SK-N-SH treated with all-trans-retinoic acid at 6 μM for 48 hours (cell line): Measurements from ENCODE around the gene PROX2.

Experiments
- ATAC-seq: fragments of 200-7000 bp; cut with Tn5 transposase; 3 replicates; pipeline ENCODE4 v1.9.1; 2020; ENCODE audit warnings: mild to moderate bottlenecking, moderate library complexity
- ARNTL ChIP-seq: fragments of 450-650 bp; formaldehyde crosslinking; IDR thresholded peaks from 2 replicates; pipeline ENCODE4 v1.5.0; 2020; ENCODE audit warnings: low read depth, mild to moderate bottlenecking, moderate library complexity, borderline replicate concordance
- BACH2 ChIP-seq: fragments of 250-450 bp; sonication (Bioruptor Pico); IDR thresholded peaks from 2 replicates; pipeline ENCODE4 v1.9.0; 2021; ENCODE audit warnings: mild to moderate bottlenecking, borderline replicate concordance
- CREB5 ChIP-seq: fragments of 250-450 bp; sonication (Bioruptor Pico); IDR thresholded peaks from 2 replicates; pipeline ENCODE4 v1.5.1; 2020; ENCODE audit warnings: low read depth, mild to moderate bottlenecking, moderate library complexity
- CSRNP3 ChIP-seq: fragments of 250-450 bp; sonication (Bioruptor Pico); IDR thresholded peaks from 2 replicates; pipeline ENCODE4 v1.5.1; 2021; ENCODE audit warnings: mild to moderate bottlenecking, moderate library complexity
- GLIS3 ChIP-seq: fragments of 250-450 bp; sonication (Bioruptor Pico); IDR thresholded peaks from 2 replicates; pipeline ENCODE4 v1.5.0; 2020; ENCODE audit warnings: mild to moderate bottlenecking, moderate library complexity
- ISL1 ChIP-seq: fragments of 250-450 bp; sonication (Bioruptor Pico); IDR thresholded peaks from 2 replicates; pipeline ENCODE4 v2.1.2; 2022; ENCODE audit warnings: mild to moderate bottlenecking, moderate library complexity
- OSR1 ChIP-seq: fragments of 250-450 bp; sonication (Bioruptor Pico); IDR thresholded peaks from 2 replicates; pipeline ENCODE4 v1.8.0; 2022; ENCODE audit warnings: moderate library complexity, mild to moderate bottlenecking, inconsistent platforms
- PATZ1 ChIP-seq: fragments of 250-450 bp; sonication (Bioruptor Pico); IDR thresholded peaks from 2 replicates; pipeline ENCODE4 v1.8.0; 2020; ENCODE audit warnings: mild to moderate bottlenecking, moderate library complexity, borderline replicate concordance
- POU6F1 ChIP-seq: fragments of 250-450 bp; sonication (Bioruptor Pico); IDR thresholded peaks from 2 replicates; pipeline ENCODE4 v1.8.0; 2021; ENCODE audit warnings: low read depth, mild to moderate bottlenecking, moderate library complexity, borderline replicate concordance
- PPARA ChIP-seq: fragments of 250-450 bp; sonication (Bioruptor Pico); IDR thresholded peaks from 2 replicates; pipeline ENCODE4 v1.5.0; 2020; ENCODE audit warnings: mild to moderate bottlenecking, borderline replicate concordance
- RARB ChIP-seq: fragments of 250-450 bp; sonication (Bioruptor Pico); IDR thresholded peaks from 2 replicates; pipeline ENCODE4 v1.8.0; 2021; ENCODE audit warnings: mild to moderate bottlenecking, moderate library complexity
- SNAI2 ChIP-seq: fragments of 250-450 bp; sonication (Bioruptor Pico); IDR thresholded peaks from 2 replicates; pipeline ENCODE4 v1.5.0; 2020; ENCODE audit warnings: mild to moderate bottlenecking, moderate library complexity
- TCF4 ChIP-seq: fragments of 250-450 bp; sonication (Bioruptor Pico); IDR thresholded peaks from 2 replicates; pipeline ENCODE4 v1.8.0; 2021; ENCODE audit warnings: mild to moderate bottlenecking, moderate library complexity, borderline replicate concordance
- TOX ChIP-seq: fragments of 250-450 bp; sonication (Bioruptor Pico); IDR thresholded peaks from 2 replicates; pipeline ENCODE4 v1.8.0; 2021; ENCODE audit warnings: mild to moderate bottlenecking, moderate library complexity, borderline replicate concordance
- TSHZ2 ChIP-seq: fragments of 250-450 bp; sonication (Bioruptor Pico); IDR thresholded peaks from 2 replicates; pipeline ENCODE4 v1.5.0; 2020; ENCODE audit warnings: mild to moderate bottlenecking, moderate library complexity
- ZC3H10 ChIP-seq: fragments of 250-450 bp; sonication (Bioruptor Pico); IDR thresholded peaks from 2 replicates; pipeline ENCODE4 v1.5.1; 2021; ENCODE audit warnings: mild to moderate bottlenecking, moderate library complexity
- ZFP3 ChIP-seq: fragments of 250-450 bp; sonication (Bioruptor Pico); IDR thresholded peaks from 2 replicates; pipeline ENCODE4 v1.5.0; 2020; ENCODE audit warnings: mild to moderate bottlenecking, moderate library complexity
- ZFP30 ChIP-seq: fragments of 450-650 bp; formaldehyde crosslinking; IDR thresholded peaks from 2 replicates; pipeline ENCODE4 v1.5.0; 2022; ENCODE audit warnings: mild to moderate bottlenecking, moderate library complexity
- ZNF70 ChIP-seq: fragments of 450-650 bp; formaldehyde crosslinking; IDR thresholded peaks from 2 replicates; pipeline ENCODE4 v1.5.0; 2020; ENCODE audit warnings: mild to moderate bottlenecking, moderate library complexity

The PROX2 gene

GRCh38 chr14:74902941-74903705 lies 27.2 kb upstream of the PROX2 start:
- TF ChIP-seq TSHZ2 (CRISPR knock-in tag) (no peak), ZC3H10 (CRISPR knock-in tag) (no peak), CREB5 (CRISPR knock-in tag) (no peak), OSR1 (CRISPR knock-in tag) (no peak), ZNF70 (no peak), BACH2 (CRISPR knock-in tag) (no peak), POU6F1 (CRISPR knock-in tag) (no peak), RARB (CRISPR knock-in tag) (no peak), ISL1 (CRISPR knock-in tag) (no peak), CSRNP3 (CRISPR knock-in tag) (no peak), SNAI2 (CRISPR knock-in tag) (no peak), TCF4 (CRISPR knock-in tag) (no peak)
- no peak for ATAC-seq

- no peak for ATAC-seq
- no peak for TF ChIP-seq TOX (CRISPR knock-in tag)
- TF ChIP-seq PPARA (CRISPR knock-in tag): no peak
- no peak for TF ChIP-seq PATZ1 (CRISPR knock-in tag)
- TF ChIP-seq ZFP30 (CRISPR knock-in tag): no peak
- no peak for TF ChIP-seq ZNF70
- no peak for TF ChIP-seq BACH2 (CRISPR knock-in tag)
- TF ChIP-seq ZC3H10 (CRISPR knock-in tag): no peak
- TF ChIP-seq RARB (CRISPR knock-in tag): no peak
- TF ChIP-seq GLIS3 (CRISPR knock-in tag): no peak
- TF ChIP-seq ISL1 (CRISPR knock-in tag): no peak
- no peak for TF ChIP-seq CSRNP3 (CRISPR knock-in tag)
- TF ChIP-seq SNAI2 (CRISPR knock-in tag): no peak
- TF ChIP-seq TCF4 (CRISPR knock-in tag): no peak
- no peak for TF ChIP-seq ZFP3 (CRISPR knock-in tag)
- TF ChIP-seq ARNTL (CRISPR knock-in tag): no peak
- no peak for TF ChIP-seq POU6F1 (CRISPR knock-in tag)
- TF ChIP-seq CREB5 (CRISPR knock-in tag): no peak
These were observed 22.7 kb upstream of the PROX2 start for GRCh38 chr14:74898694-74899093.
